ENCODE results near the gene EYS.

The EYS gene

DNA sequence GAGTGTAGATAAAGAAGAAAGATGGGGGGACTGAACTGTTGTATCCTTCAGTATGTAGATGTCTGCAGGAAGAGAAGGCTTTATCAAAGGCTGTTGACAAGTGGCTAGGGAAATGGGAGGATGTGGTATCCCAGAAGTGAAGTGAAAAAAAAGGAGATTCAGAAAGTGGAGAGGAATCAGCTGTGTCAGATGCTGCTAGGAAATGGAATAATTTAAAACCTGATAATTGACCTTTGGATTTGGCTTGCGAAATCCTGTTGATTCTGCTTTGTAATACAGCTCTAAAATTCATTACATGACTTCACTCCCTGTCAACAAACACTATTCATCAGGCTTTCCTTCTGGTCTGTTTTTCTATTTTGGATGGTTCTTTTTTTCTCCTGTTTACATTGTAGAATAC is 2029.7 kb downstream of the EYS start:
- no peak for DNase-seq

DNA sequence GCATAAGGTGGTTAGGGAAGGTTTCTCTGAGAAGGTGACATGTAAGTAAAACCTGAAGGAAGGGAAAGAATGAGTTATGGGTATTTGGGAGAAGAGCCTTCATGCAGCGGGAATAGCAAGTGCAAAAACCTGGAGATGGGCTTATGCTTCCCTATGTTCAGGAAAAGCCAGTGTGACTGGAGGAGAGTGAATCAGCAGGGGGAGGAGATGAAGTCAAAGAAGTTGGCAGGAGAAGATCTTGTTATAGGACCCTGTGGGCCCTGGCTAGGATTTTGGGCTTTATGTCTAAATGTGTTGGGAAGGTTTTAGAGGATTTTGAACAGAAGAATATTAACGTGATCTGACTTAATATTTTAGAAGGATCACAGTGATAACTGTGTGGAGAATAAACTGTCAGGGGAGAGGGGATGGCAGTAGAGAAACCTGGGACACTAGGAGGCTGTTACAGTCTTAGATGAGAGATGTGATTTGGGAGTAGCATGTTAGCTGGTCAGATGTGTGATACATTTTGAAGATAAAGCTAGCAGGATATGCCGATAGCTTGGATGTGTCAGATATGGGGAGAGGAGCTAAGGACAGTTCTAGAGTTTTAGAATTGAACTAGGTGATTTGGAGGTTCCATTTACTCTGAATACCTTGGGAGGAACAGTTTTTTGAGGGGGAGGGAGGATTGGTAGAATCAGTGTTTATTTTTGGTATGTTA is 2030.5 kb downstream of the EYS start:
- DNase-seq, result no peak

DNA sequence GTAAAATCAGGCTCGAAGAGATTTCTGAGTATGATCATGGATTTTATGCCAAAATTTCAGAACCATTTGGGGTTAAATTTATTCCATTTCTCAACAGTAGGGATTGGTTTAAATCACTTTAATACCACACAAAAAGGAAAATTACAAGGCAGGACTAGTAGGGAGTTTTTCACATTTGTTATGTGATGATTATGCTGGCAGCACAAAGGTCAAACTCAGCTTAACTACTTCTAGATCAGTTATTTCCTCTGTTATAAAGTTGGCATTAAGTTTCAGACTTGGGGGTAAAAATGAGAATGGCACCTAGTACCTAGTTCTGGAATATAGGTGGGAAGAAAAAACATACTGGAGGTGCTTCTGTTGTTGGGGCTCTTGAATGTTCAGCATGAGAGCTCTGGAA is 2031.9 kb downstream of the EYS start:
- DNase-seq, result no peak

DNA sequence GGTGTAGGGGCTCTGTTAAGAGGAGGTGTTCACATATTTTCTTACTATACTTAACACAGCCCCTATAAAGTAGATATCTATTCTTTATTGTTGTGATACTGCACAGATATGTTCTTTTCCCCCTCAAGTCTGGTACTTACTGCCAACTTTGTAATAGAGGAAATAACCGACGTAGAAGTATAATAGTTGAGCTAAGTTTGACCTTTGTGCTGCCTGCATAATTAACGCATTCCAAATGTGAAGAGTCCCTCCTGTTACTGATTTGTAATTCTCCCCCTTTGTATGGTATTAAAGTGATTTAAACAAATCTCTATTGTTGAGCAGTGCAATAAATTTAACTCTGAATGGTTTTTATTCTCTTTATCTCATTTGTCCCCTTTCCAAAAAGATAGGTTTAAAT is 2032.4 kb downstream of the EYS start:
- DNase-seq, result no peak

DNA sequence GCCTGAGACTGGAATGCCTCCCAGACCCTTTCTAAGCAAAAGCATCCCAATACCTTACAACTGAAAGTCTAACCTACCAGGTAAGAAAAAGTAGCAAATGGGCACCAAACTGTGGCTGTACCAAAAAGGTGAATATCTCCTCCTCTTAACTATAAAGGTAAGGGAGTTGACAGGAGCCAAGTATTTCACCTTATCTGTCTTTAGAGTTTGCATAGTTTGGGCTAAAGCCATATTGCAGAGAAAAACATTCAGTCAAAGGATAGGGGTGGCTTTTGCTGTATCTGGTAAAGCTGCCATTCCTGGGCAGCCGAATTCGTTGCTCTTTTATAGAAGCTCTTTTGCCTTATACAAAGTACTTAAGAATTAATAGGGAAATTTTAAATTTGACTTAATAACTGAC is 2033.3 kb downstream of the EYS start:
- DNase-seq, result no peak

DNA sequence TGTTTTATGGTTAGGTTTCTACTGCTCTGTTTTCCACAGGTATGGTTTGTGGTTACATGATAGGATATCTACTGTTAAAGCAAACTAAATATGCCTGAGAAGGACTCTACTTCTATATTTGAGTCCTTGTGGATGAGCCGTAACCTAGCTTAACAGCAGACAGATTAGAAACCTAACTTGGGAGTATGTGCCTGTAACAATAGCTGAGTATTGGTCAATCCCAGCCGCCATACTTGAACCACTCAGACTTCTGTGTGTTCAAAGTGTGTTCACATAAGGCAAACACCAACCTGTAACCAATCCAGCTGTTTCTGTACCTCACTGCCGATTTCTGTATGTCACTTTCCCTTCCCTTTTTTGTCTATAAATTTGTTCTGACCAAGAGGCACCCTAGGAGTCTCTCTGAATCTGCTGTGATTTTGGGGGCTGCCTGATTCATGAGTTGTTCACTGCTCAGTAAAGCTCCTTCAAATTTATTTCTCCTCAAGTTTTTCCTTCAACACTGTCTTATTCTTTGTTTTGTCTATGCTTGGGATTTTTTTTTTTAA is 2034.4 kb downstream of the EYS start:
- no peak for DNase-seq

DNA sequence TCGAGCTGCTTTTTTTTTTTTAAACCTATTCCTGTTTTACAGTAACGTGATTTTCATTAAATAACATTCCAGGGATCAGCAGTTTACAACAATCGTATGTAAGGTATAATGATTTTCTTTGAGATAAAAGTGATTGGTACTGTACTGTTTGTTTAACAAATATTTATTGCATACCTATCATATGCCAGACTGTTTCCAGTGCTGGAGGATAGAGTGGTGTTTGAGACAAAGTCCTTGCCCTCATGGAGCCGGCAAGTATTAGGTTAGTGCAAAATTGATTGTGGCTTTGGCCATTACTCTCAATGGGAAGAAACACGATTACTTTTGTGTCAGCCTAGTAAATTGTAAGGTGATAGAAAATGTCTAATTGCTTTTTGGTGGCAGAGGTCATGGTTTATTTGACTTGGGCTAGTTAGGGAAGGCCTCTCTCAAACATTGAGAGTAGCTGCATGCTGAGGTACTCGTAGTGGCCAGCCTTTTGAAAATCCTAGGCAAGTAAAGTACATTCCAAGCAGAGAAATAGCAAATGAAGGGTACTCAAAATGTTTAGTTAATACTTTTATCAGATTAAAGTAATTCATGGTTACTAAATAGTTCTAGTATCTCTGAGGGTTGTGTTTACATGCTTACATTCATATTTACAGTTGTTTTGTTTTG is 2035.8 kb downstream of the EYS start:
- DNase-seq, result no peak
